Measurements from ENCODE around the gene HEATR3.
"Not testable (repeated sequence)": the region's sequence is repeated elsewhere in the genome, so short reads cannot be mapped to it uniquely, and the experiment has no call there.

HEATR3 gene

GRCh38 chr16:50096791-50097190 is 31.0 kb downstream of the HEATR3 start:
- no peak for DNase-seq (ENCODE audit: low read depth in 1 of 2, low spot score in 1 of 2)

GRCh38 chr16:50099957-50100648 is 34.3 kb downstream of the HEATR3 start:
- no peak for DNase-seq (ENCODE audit: low read depth in 1 of 2, low spot score in 1 of 2)

GRCh38 chr16:50102051-50102746 is 36.4 kb downstream of the HEATR3 start:
- DNase-seq (ENCODE audit: low read depth in 1 of 2, low spot score in 1 of 2), result no peak

- no peak for DNase-seq (ENCODE audit: low read depth in 1 of 2, low spot score in 1 of 2)
Observed at GRCh38 chr16:50103764-50104163, 38.0 kb downstream of the HEATR3 start.

- no peak for DNase-seq (ENCODE audit: low read depth in 1 of 2, low spot score in 1 of 2)
Observed at GRCh38 chr16:50114357-50115129, 48.8 kb downstream of the HEATR3 start.

DNA sequence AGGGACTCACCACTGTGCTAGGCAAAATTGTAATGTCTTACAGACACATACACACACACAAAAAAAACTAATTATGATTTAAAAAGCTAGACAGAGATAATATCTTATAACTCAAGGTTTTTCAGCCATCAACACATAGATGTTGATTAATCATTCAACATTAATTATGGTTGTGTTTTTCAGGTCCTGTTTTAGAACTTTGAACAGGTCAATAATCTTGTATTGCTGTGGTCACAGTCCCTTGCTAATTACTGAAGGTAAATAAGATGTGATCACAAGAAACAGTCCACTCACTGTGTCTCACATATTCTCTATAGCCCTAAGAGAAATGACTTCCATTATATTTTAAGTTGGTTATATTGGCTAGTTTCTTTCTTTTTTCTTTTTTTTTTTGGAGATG is 54.9 kb downstream of the HEATR3 start:
- no peak for DNase-seq (ENCODE audit: low read depth in 1 of 2, low spot score in 1 of 2)

DNA sequence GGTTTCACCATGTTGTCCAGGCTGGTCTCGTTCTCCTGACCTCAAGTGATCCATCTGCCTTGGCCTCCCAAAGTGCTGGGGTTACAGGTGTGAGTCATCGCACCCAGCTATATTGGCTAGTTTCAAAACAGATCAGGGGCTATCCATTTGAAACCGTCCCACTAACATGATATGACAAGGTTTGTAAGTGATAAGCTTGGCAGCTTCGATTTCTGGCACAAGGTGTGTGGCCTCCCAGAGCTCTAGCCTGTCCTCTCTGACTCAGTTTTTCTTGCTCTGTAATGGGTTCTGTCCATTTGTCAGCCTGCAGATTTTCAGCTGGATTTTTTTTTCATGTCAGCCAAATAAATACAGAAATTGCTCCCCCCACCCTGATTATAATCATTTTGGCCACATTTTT is 55.5 kb downstream of the HEATR3 start:
- no peak for DNase-seq (ENCODE audit: low read depth in 1 of 2, low spot score in 1 of 2)

DNA sequence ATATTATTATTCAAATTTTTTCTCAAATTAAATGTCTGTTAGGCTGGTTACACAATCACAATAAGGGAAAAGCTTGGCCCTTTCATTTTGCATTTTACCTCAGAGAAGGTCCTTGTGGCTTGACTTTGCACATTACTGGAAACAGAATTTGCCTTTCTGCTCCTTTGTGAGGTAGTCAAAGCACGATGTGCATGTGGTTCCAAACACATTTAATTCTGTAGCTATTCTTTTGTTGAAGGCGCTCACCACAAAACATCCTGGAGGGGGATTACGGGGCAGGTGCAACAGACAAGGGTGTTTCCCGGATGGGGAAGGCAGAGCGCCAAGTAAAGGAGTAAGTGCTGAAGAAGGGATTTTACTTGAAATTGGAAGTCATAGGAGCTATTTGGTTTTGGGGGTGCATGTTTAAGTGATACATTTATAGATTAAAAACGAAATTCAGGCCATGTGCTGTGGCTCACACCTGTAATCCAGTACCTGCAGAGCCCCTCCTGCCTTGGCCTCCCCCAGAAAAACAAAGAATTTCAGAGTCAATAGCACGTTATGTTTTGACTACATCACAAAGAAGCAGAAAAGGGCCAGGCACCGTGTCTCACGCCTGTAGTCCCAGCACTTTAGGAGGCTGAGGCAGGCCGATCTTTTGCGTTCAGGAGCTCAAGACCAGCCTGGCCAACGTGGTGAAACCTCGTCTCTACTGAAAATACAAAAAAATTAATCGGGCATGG is 56.1 kb downstream of the HEATR3 start:
- no peak for DNase-seq (ENCODE audit: low read depth in 1 of 2, low spot score in 1 of 2)

DNA sequence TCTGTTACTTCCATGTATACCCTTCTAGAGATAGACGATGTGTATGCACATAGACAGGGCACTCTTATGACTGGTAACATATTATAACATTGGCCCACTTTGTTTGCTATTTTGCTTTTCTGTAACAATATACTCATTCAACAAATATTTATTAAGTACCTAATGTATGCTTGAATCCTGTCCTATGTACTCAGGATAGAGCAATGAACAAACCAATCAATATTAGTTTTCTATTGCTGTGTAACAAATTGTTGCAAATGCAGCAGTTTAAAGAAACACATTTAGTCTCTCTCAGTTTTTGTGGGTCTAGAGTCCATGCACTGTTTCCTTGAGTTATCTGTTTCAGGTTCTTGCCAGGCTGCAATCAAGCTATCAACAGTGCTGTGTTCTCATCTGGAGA is 57.6 kb downstream of the HEATR3 start:
- DNase-seq (ENCODE audit: low read depth in 1 of 2, low spot score in 1 of 2), result no peak

DNA sequence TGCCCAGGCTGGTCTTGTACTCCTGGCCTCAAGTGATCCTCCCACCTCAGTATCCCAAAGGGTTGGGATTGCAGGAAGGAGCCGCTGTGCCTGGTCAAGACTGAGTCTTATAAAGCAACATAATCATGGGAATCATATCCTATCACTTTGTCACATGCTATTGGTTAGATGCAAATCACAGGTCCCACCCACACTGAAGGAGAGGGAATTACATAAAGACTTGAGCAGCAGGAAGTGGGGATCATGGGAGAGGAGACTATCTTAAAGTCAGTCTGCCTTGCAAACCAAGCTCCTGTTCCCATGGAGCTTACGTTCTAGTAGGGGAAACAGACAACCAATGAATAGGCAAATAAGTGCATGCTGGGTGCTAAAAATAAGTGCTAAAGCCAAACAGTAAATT is 59.0 kb downstream of the HEATR3 start:
- no peak for DNase-seq (ENCODE audit: low read depth in 1 of 2, low spot score in 1 of 2)

- no peak for DNase-seq (ENCODE audit: low read depth in 1 of 2, low spot score in 1 of 2)
Observed at GRCh38 chr16:50126183-50126582, 60.4 kb downstream of the HEATR3 start.

GRCh38 chr16:50132571-50132970 is 66.8 kb downstream of the HEATR3 start:
- DNase-seq (ENCODE audit: low read depth in 1 of 2, low spot score in 1 of 2), result not testable (repeated sequence)

DNA sequence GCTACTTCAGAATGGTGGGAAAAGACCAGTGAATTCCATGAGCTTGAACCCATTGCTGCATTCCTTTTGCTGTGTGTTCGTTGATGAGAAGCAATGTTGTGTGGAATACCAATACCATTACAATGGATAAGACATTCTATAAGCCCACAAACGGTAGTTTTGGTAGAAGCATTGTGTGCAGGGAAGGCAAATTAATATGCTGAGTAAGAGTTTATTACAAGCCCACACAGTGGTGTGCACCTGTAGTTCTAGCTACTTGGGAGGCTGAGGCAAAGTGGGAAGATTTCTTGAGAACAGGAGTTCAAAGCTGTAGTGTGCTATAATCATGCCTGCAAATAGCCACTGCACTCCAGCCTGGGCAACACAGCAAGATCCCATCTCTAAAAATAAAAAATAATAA is 67.4 kb downstream of the HEATR3 start:
- DNase-seq (ENCODE audit: low read depth in 1 of 2, low spot score in 1 of 2), result no peak

GRCh38 chr16:50136399-50136798 is 70.6 kb downstream of the HEATR3 start:
- DNase-seq (ENCODE audit: low read depth in 1 of 2, low spot score in 1 of 2), result no peak

DNA sequence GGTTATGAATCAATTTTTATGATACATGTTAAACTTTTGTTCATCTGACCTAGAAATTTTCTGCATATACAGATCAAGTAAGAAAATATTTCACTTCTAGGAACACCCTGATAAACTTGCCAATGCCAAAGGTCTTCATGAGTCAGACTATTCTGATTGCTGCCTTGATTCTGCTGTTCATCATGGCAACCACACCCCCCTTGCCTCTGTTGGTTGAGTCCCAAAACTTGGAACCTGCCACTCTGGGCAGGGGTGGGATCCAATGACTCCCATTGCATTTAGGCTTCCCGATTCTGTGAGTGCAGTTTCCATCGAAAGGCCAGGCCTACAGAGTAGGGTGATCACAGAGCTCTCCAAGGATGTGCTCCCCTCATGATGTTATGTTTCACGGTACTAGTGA is 71.5 kb downstream of the HEATR3 start:
- DNase-seq (ENCODE audit: low read depth in 1 of 2, low spot score in 1 of 2), result no peak

GRCh38 chr16:50139580-50139979 is 73.8 kb downstream of the HEATR3 start:
- no peak for DNase-seq (ENCODE audit: low read depth in 1 of 2, low spot score in 1 of 2)

DNA sequence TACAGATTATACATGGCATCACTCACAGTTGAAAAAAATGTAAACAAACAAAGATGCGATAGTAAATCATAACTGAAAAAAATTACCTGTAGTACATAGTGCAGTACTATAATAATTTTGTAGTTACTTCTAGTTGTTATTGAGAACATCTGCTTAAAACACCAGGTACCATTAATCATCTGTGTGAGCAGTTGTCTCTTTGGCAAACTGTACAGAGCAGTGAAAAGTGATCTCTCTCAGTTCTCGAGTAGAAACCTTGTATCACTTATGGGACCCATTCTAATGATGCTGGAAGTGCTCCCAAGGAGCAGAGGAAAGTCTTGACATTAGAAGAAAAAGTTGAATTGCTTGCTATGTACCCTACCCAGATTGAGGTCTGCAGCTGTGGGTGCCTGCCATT is 78.4 kb downstream of the HEATR3 start:
- DNase-seq (ENCODE audit: low read depth in 1 of 2, low spot score in 1 of 2), result no peak

DNA sequence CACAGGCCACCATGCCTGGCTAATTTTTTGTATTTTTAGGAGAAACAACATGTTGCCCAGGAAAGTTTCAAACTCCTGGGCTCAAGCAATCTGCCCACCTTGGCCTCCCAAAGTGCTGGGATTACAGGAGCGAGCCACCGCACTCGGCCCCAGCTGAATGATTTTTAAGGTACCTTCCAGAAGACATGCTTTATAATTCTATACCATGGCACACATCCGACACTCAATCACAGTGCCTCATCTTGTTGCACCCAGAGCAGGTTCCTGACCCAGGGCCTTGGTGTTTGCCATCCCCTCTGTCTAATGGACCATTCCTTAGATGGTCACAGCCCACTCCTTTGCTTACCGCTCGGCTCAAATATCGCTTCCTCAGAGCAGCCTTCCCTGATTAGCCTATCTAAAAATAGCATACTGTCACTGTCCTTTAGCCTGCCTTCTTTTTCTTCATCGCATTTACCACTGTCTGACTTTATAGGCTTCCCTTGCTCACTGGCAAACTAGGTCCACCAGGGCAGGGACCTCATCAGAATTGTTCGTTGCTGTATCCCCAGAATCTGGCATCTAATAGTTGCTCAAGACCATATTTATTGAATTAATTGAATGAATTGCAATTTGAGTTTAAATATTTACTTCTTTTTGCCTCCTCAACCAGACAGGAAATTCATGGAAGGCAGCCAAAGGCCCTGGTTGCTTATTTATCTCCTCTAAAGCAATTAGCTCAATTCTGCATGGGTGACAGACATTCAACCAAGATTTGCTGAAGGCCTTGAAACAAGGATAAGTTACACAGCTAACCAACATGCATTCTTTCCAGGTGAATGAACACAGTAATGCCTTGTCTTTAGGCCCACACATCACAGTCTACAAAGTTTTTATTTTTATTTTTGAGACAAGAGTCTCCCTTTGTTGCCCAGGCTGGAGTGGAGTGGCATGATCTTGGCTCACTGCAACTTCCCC is 81.0 kb downstream of the HEATR3 start:
- no peak for DNase-seq (ENCODE audit: low read depth in 1 of 2, low spot score in 1 of 2)

DNA sequence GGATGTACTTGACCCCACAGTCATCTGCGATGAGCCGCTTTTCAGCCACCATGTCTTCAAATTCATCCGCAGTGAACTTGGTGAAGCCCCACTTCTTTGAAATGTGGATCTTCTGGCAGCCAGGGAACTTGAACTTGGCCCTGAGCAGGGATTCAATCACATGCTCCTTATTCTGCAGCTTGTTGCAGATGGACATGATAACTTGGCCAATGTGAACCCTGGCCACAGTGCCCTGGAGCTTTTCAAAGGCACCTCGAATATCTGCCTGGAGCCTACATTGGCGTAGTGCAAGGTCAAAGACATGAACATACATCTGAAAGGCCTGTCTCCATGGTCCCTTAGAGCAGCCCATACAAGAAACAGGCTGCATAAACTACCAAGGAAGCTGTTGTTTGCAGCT is 85.6 kb downstream of the HEATR3 start:
- no peak for DNase-seq (ENCODE audit: low read depth in 1 of 2, low spot score in 1 of 2)

- DNase-seq (ENCODE audit: low read depth in 1 of 2, low spot score in 1 of 2), result no peak
Observed at GRCh38 chr16:50151756-50152155, 86.0 kb downstream of the HEATR3 start.
